HUES48 (cell line): ENCODE data around the gene CNGA3.

Experiments used
- H3K27ac ChIP-seq: one replicate; pipeline ENCODE4 v1.7.0; 2013; ENCODE audit warnings: low read depth, low read length, inconsistent platforms
- H3K27me3 ChIP-seq: 2 replicates; pipeline ENCODE4 v1.6.1; 2013; ENCODE audit warnings: mild to moderate bottlenecking, low read length; ENCODE audit not compliant: control insufficient read depth, insufficient read depth
- H3K36me3 ChIP-seq: 2 replicates; pipeline ENCODE4 v1.6.1; 2013; ENCODE audit warnings: low read length; ENCODE audit not compliant: control insufficient read depth, insufficient read depth
- H3K4me1 ChIP-seq: 2 replicates; pipeline ENCODE4 v1.6.1; 2013; ENCODE audit warnings: mild to moderate bottlenecking, low read length; ENCODE audit not compliant: control insufficient read depth, insufficient read depth
- H3K4me3 ChIP-seq: 2 replicates; pipeline ENCODE4 v1.5.1; 2013; ENCODE audit warnings: mild to moderate bottlenecking, low read depth, low read length
- H3K9ac ChIP-seq: 2 replicates; pipeline ENCODE4 v1.6.1; 2013; ENCODE audit warnings: mild to moderate bottlenecking, low read depth, low read length, moderate library complexity
- H3K9me3 ChIP-seq: 2 replicates; pipeline ENCODE4 v1.6.1; 2013; ENCODE audit warnings: low read length; ENCODE audit not compliant: control insufficient read depth, insufficient read depth

CNGA3 gene

DNA sequence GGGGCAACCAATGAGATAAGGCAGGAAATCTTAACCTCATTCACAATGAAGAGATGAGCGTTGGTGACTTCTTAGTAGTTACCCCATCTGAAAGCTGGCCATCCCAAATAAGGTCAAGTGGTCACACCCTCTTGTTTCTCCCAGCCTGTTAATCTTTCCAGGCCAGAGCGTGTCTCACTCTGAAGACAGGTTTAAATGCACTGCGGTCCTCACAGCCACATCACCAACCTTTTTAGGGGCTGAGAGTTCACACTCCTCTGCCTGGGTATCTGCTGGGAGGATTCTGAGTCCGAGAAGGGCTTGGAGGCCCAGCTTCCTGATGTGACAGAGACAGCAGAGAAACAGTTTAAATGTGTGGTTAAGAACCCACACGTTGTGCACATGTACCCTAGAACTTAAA lies 13.3 kb upstream of the CNGA3 start:
- H3K9ac ChIP-seq: no peak overlapping the region
- H3K36me3 ChIP-seq: no peaks in the 10 kb centered on the region
- H3K27ac ChIP-seq: no peak overlapping the region
- H3K4me3 ChIP-seq: no peak overlapping the region
- 0 out of 2 replicates have a peak, but pooled peaks cover 3% of the 10 kb centered on the region for H3K9me3 ChIP-seq
- peaks cover 22% of the 10 kb centered on the region; the same call in 1 of the 2 replicates for H3K27me3 ChIP-seq
- peaks cover 22% of the 10 kb centered on the region for H3K4me1 ChIP-seq

DNA sequence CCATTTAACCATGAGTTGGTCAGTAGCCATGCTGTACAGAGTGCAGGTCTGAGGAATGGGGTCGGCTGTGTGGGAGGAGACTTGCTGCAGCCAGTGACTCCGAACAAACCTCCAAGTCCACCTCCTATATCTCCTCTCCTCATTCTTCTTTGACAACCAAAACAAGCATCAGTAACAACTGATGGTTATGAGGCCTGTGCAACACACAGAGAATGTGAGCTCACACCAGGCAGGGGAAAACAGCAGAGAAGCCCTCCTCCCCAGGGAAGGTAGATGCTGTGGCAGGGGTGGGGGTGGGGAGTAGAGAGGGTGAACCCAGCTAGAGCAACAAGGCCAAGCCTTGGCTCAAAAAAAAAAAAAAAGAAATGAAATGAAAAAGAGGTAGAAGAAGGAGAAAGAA lies 12.3 kb upstream of the CNGA3 start:
- Histone ChIP-seq H3K36me3 (no peaks in the 10 kb centered on the region), H3K9ac (no peak overlapping the region), H3K27ac (peak overlapping the region; percentile 87), H3K4me3 (peak overlapping the region; percentile 44), H3K27me3 (peaks cover 22% of the 10 kb centered on the region; the same call in 1 of the 2 replicates), H3K9me3 (no peaks in the 10 kb centered on the region), H3K4me1 (peaks cover 22% of the 10 kb centered on the region)

DNA sequence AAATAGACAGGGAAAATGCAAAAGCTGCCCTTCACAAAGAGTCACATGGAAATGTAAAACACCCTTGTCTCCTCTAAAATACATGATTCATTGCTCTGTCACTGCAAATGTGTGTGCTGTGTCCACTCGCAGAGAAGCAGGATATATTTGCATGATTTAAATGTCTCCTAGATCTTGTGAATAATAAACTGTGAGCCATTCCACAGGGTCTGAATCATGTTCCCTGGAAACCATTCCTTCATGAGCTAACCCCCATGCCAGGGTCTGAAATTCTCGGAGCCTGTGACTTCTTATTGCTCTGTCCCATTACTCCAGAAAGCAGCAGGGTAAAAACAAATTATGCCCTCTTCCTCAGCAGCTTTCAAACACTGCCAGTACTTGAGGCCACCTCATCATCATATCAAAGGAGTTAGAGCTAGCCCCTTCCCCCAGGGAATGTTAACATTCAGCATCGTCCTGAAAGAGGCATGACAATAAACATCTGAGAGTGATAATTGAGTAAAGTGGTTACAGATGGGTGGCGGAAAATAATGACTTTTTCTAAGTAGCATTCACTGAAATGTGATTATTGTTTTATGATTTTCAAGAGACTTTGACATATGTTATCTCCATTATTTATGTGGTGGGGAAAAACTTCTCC lies 11.7 kb upstream of the CNGA3 start:
- Histone ChIP-seq H3K4me3 (peak overlapping the region; percentile 44), H3K9ac (no peak overlapping the region), H3K27ac (peak overlapping the region; percentile 87), H3K27me3 (peaks cover 22% of the 10 kb centered on the region; the same call in 1 of the 2 replicates), H3K9me3 (no peaks in the 10 kb centered on the region), H3K4me1 (peaks cover 22% of the 10 kb centered on the region), H3K36me3 (no peaks in the 10 kb centered on the region)

DNA sequence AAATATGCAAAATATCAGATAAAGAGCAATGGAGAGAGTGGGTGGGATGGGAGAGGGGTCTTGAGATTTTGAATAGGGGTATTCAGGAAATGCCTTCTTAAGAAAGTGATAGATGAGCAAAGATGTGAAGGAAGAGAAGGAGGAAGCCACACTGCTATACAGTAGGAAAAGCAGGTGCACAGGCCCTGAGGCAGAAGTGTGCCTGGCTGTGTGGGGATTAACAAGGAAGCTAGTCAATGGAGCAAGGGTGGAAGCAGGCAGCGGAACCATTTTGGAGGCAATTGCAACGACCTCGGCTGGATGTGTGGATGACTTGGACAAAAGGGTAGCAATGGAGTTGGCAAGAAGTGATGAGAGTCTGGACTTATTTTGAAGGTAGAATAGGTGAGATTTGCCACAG lies 11.0 kb upstream of the CNGA3 start:
- peak overlapping the region; percentile 44; the same call in 1 of the 2 replicates for H3K4me3 ChIP-seq
- peak overlapping the region; percentile 87 for H3K27ac ChIP-seq
- no peaks in the 10 kb centered on the region for H3K36me3 ChIP-seq
- peaks cover 22% of the 10 kb centered on the region; the same call in 1 of the 2 replicates for H3K27me3 ChIP-seq
- peaks cover 22% of the 10 kb centered on the region for H3K4me1 ChIP-seq
- H3K9ac ChIP-seq: no peak overlapping the region
- H3K9me3 ChIP-seq: no peaks in the 10 kb centered on the region

DNA sequence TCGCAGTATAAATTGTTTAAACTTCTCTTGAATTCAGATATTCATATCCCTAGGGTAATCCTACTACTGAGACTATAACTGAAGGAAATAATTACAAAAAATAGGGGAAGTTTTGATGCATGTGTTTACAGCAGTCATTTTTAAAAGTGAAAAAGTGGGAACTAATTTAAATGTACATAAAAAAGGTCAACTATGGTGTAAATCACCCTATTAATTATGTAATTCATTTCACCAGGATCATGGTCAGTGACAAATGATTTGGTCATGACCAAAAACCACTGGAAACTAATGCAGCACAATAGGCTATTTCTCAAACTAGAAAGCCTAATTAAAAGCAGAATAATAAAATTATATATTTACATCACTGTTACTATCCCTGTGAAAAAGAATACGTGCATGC lies 5.0 kb upstream of the CNGA3 start:
- H3K9ac ChIP-seq: no peak overlapping the region
- no peak overlapping the region for H3K4me3 ChIP-seq
- no peaks in the 10 kb centered on the region for H3K9me3 ChIP-seq
- peaks cover 4% of the 10 kb centered on the region; the same call in 1 of the 2 replicates for H3K4me1 ChIP-seq
- H3K27ac ChIP-seq: no peak overlapping the region
- H3K27me3 ChIP-seq: peaks cover 42% of the 10 kb centered on the region
- no peaks in the 10 kb centered on the region for H3K36me3 ChIP-seq

DNA sequence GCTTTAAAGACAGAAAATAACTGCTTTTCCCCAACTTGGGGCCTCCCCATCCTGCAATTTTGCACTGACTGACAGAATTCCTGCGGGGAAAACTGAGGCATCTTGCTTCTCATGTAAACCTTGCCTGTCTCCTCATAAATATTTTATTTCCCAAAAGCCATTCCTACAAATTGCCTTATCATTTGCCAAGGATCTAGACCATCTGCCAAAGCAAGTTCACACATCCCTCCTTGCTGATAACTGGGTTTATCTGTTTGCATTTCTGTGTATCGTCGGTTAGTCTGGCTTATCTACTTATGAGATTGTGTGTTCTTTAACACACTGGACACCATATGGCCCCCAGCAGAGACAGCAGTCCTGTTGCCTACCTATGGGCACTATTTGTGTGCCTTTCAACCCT lies 3.0 kb upstream of the CNGA3 start:
- Histone ChIP-seq H3K4me1 (peaks cover 8% of the 10 kb centered on the region; the same call in 1 of the 2 replicates), H3K36me3 (no peaks in the 10 kb centered on the region), H3K9ac (no peak overlapping the region), H3K27ac (no peak overlapping the region), H3K9me3 (no peaks in the 10 kb centered on the region), H3K4me3 (no peak overlapping the region), H3K27me3 (peaks cover 59% of the 10 kb centered on the region)

DNA sequence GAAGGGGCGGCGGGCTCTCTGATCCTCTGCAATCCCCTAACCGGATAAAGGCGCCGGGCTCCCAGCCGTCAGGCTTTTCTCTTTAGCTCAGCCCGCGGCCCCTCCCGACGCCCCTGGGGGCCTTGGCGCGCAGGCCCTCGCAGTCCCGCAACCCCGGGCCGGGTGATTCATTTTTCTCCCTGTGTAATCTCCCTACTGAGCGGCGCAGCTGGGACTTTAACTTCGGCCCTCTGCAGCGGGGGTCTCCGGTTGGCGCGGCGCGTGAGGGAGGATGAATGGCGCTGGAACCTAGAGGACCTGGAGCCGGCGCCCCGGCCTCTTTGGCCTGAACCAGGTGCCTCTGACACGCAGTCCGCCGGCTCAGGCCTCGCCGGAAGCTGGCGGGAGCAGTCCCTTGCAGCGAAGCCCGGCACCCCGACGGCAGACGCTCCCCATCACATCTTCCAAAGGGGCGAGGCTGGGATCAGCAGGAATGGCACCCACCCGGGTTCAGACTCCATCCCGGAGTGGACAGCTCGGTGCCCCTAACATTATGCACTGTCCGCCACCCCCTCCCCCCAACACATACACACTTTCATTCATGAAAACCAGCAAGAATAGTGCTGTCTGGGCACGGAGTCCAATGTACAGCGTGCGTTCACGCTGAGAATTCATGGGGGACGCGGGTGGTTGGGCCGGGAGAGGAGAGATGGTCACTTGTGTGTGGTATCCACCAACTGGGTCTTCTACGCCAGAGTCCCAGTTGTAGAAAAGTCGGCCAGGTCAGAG lies 1.2 kb downstream of the CNGA3 start:
- no peak overlapping the region for H3K9ac ChIP-seq
- peaks cover 85% of the 10 kb centered on the region for H3K27me3 ChIP-seq
- peak overlapping the region; percentile 62 for H3K4me3 ChIP-seq
- no peaks in the 10 kb centered on the region for H3K36me3 ChIP-seq
- H3K9me3 ChIP-seq: no peaks in the 10 kb centered on the region
- peaks cover 8% of the 10 kb centered on the region; the same call in 1 of the 2 replicates for H3K4me1 ChIP-seq
- H3K27ac ChIP-seq: no peak overlapping the region

DNA sequence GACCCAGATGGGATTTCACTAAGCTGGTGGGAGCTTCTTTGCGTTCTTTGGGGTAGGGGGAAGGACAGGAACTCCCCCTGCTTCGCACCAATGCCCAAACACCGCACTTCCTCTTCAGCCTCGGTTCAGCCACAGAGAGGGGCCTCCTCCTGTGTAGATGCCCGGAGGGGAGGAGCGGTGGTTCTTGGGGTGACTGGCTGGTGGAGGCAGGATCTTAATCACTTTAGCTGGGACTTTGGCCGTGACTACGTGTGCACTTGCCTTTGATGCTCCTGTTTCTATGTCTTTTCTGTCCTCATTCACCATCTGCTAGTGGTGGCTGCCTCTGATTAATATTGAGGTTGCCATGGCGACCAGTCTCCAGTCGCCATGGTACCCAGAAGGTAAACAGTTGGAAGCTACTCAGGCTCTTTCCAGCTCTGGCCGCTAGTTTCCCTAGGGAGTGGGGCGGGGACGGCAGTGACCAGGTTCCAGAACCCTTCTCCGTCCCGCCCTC lies 1.9 kb downstream of the CNGA3 start:
- H3K9me3 ChIP-seq: no peaks in the 10 kb centered on the region
- H3K4me3 ChIP-seq: peak overlapping the region; percentile 62
- H3K9ac ChIP-seq: no peak overlapping the region
- H3K4me1 ChIP-seq: peaks cover 8% of the 10 kb centered on the region; the same call in 1 of the 2 replicates
- H3K36me3 ChIP-seq: no peaks in the 10 kb centered on the region
- no peak overlapping the region for H3K27ac ChIP-seq
- H3K27me3 ChIP-seq: peaks cover 79% of the 10 kb centered on the region

DNA sequence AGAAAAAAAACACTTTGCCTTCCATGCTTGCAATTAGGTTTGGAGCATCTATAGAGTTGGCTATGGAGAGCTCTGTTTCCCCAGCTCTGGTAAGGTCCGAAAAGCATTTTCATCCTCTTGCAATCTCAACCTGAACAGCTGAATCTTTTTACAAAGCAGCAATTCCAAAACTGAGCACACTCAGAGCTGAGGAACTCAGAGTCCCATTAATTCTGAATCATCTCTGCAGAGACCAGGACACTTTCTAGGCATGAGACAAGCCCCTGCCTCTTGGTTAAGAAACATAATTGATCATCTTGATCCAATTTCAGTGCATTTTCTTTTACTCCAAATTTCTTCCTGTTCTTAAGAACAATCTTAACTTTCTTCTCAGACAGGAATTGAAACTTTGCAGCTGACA lies 4.2 kb downstream of the CNGA3 start:
- peaks cover 56% of the 10 kb centered on the region for H3K27me3 ChIP-seq
- H3K4me1 ChIP-seq: peaks cover 8% of the 10 kb centered on the region; the same call in 1 of the 2 replicates
- no peaks in the 10 kb centered on the region for H3K9me3 ChIP-seq
- H3K36me3 ChIP-seq: no peaks in the 10 kb centered on the region
- no peak overlapping the region for H3K4me3 ChIP-seq
- no peak overlapping the region for H3K27ac ChIP-seq
- no peak overlapping the region for H3K9ac ChIP-seq

DNA sequence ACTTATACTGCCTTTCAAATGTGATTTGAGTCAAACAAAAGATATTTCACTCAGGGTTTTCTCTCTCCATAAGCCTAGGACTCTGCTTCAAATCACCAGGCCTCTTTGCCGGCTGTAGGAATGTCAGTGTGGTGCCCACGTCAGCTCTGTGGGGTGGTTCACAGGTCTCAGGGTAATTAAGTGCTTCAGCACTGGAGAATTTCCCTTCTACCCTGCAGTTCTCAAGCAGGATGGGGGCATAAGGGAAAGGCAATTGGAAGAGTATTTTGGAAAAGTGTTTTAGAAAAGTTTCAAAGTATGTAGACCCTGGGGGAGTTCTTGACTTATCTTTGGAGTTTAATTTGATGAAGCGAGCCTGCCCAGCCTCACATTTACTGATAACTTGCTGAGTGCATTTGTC lies 9.6 kb downstream of the CNGA3 start:
- no peak overlapping the region for H3K27ac ChIP-seq
- no peak overlapping the region for H3K4me3 ChIP-seq
- no peak overlapping the region for H3K9ac ChIP-seq
- peaks cover 2% of the 10 kb centered on the region; the same call in 1 of the 2 replicates for H3K27me3 ChIP-seq
- no peaks in the 10 kb centered on the region for H3K9me3 ChIP-seq
- no peaks in the 10 kb centered on the region for H3K36me3 ChIP-seq
- H3K4me1 ChIP-seq: no peaks in the 10 kb centered on the region

DNA sequence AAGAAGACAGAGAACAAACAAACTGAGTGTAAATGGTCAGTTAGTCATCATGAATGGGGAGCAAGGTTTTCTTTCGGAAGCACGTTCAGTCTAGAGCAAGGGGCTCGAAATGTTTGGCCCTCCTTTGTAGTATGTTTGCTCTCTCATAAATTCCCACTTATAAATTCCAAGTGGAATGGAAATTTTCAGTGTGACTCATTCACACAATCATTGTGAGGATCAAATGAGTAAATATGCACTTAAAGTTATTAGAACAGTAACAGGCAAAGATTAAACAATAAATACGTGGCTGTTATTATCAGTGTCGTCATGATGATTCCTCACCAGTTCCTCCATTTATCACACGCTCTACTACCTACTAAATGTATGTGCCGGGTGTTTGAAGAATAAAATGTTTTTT lies 10.5 kb downstream of the CNGA3 start:
- H3K9me3 ChIP-seq: no peaks in the 10 kb centered on the region
- H3K36me3 ChIP-seq: no peaks in the 10 kb centered on the region
- H3K27me3 ChIP-seq: no peaks in the 10 kb centered on the region
- H3K27ac ChIP-seq: no peak overlapping the region
- H3K4me1 ChIP-seq: no peaks in the 10 kb centered on the region
- H3K9ac ChIP-seq: no peak overlapping the region
- no peak overlapping the region for H3K4me3 ChIP-seq
